AG04449 (cell line): ENCODE data around the gene CRYBB3.
"Not testable (repeated sequence)": the region's sequence is repeated elsewhere in the genome, so short reads cannot be mapped to it uniquely, and the experiment has no call there.

ENCODE experiments used
- CTCF ChIA-PET: fragments of 350-600 bp; formaldehyde crosslinking; extraction: SDS; loops from one replicate; lab custom pipeline; 2021; ENCODE audit warnings: antibody characterized with exemption; lab: Yijun Ruan, JAX
- POLR2A ChIA-PET: fragments of 400-600, 350-600 bp; formaldehyde crosslinking; extraction: SDS; loops from one replicate; lab custom pipeline; 2020; ENCODE audit warnings: antibody characterized with exemption, inconsistent platforms; lab: Yijun Ruan, JAX
- DNase-seq: peaks from one replicate; pipeline ENCODE4 v3.0.0-alpha.2; 2010; ENCODE audit warnings: low read depth, low spot score
- H3K4me3 ChIP-seq: 2 replicates; pipeline ENCODE4 v1.5.1; 2011; ENCODE audit warnings: low read depth, mild to moderate bottlenecking, control low read depth, low read length
- TF ChIP-seq, protein P1 (sequence below): IDR thresholded peaks from one replicate; pipeline ENCODE4 v1.5.1; 2011; ENCODE audit warnings: mild to moderate bottlenecking, moderate library complexity, low read length, control low read depth, inconsistent platforms; ENCODE audit not compliant: insufficient read depth; ENCODE audit errors: missing control alignments

Gene CRYBB3

DNA sequence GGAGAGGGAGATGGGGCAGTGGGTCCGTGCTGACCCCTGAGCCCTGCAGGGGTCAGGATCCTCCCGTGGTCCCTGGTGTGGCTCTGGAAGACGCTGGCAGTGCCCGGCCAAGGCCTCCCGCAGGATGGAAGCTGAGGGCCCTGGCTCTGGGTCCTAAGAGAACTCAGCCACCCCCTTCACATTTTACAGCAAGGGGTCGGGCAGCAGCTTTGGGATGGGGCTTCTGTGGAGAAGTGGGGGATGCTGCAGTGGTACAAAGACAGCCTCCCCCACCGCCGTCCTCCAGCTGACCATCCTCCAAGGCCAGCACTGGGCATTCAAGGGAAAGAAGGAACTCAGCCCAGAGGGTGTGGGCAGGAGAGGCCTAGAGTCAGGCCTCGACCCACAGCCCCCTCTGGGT is 21.8 kb upstream of the CRYBB3 start:
- ChIA-PET POLR2A (no interaction called here), CTCF (no interaction called here)
- TF ChIP-seq, protein P1, sequence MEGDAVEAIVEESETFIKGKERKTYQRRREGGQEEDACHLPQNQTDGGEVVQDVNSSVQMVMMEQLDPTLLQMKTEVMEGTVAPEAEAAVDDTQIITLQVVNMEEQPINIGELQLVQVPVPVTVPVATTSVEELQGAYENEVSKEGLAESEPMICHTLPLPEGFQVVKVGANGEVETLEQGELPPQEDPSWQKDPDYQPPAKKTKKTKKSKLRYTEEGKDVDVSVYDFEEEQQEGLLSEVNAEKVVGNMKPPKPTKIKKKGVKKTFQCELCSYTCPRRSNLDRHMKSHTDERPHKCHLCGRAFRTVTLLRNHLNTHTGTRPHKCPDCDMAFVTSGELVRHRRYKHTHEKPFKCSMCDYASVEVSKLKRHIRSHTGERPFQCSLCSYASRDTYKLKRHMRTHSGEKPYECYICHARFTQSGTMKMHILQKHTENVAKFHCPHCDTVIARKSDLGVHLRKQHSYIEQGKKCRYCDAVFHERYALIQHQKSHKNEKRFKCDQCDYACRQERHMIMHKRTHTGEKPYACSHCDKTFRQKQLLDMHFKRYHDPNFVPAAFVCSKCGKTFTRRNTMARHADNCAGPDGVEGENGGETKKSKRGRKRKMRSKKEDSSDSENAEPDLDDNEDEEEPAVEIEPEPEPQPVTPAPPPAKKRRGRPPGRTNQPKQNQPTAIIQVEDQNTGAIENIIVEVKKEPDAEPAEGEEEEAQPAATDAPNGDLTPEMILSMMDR: no peak
- DNase-seq: no peak
- no peak overlapping the region for H3K4me3 ChIP-seq

DNA sequence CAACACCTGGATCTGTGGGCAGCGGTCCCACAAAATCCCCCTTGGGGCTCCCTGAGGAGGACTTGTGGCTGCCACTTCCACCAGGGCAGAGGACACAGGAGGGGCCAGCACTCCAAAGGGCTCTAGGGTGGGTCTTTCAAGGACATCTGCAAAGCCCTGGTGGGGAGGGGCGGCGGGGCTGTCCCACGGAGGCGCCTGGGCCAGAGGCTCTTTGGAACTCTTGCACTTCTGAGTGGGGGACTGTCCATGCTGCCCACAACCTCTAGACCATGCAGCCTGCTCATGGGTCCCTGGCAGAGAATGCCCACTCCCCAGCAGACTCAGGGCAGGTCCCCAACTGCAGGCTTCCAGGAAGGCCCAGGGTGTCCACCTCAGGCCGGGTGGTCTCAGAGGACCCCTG is 21.3 kb upstream of the CRYBB3 start:
- CTCF ChIA-PET, DNase-seq, H3K4me3 ChIP-seq, POLR2A ChIA-PET: not testable (repeated sequence)

DNA sequence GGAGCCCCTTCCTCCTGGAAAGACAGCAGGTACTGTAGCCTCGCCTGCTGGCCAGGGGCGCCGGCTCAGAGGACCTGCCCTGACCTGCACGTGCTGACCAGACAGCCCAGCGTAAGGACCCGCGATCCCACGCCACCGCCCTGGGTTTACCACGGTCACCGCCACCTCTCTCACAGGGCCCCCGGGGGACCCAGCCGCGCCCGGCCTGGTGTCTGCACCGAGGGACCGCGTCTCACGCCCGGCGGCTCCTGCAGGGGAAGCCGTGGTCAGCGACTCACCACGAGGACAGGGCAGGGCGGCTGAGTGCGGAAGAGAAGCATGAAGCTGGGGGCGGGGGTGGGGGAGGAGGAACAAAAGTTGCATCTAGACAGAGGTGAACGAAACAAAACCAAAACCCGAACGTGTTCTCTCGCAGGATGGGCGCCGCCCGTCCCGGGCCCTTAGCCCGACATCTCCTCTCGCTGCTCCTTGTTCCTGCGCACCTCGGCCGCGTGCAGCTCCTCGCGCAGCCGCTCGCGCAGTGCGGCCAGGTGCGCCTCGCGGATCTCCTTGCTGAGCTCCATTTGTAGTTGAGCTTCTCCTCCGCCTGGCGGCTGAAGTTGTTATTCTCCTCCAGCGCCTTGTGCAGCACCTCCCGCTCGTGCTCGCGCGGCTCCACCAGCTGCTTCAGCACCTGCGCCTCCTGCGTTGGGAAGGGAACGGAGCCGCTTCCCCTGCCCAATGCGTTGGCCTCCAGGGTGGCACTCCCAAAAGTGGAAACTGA is 20.6 kb upstream of the CRYBB3 start:
- CTCF ChIA-PET: not testable (repeated sequence)

DNA sequence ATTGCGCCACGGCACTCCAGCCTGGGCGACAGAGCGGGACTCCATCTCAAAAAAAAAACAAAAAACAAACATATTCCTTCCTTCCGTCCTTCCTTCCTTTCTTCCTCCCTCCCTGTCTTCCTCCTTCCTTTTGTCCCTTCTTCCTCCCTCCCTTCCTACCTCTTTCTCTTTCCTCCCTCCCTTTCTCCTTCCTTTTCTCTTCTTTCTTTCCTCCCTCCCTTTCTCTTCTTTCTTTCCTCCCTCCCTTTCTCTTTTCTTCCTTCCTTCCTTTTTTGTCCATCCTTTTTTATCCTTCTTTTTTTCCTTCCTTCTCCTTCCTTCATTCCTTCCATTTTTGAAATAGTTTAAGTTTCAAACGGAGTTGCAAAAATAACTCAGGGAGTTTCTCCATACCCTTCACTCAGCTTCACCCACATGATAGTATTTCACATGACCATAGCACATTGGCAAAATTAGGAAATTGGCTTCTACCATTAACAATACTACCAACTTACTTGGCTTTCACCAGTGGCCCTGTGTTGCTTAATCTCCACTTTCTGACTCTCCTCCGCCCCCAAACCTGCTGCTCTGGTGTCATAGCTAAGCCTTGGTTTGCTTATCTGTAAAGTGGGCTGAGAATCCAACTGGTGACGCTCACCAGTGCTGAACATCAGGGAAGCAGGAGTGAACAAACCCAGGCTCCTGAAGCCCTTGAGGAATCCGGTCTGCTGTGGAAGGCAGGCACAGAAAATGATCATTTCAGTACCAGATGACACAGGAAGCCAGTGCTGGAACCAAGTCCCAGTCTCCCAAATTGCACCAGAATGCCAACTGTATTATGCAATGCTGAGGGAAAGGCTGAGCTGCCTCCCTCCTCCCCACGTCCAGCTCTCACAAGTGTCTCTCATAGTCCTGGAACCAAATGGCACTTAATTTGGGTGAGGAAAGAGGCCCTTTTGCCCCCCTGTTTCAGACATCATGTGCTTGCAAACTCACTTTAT is 17.2 kb upstream of the CRYBB3 start:
- DNase-seq: no peak
- ChIA-PET CTCF (interaction anchor here (1.7 kb wide), 1 partner anchor 20 kb away, joined by 4 read pairs; no protein-coding TSS in a partner anchor), POLR2A (no interaction called here)
- H3K4me3 ChIP-seq: no peak overlapping the region
- TF ChIP-seq, protein P1: no peak

More for the DNA sequence above, 20.6 kb upstream of the CRYBB3 start:
- DNase-seq, H3K4me3 ChIP-seq, POLR2A ChIA-PET: not testable (repeated sequence)

DNA sequence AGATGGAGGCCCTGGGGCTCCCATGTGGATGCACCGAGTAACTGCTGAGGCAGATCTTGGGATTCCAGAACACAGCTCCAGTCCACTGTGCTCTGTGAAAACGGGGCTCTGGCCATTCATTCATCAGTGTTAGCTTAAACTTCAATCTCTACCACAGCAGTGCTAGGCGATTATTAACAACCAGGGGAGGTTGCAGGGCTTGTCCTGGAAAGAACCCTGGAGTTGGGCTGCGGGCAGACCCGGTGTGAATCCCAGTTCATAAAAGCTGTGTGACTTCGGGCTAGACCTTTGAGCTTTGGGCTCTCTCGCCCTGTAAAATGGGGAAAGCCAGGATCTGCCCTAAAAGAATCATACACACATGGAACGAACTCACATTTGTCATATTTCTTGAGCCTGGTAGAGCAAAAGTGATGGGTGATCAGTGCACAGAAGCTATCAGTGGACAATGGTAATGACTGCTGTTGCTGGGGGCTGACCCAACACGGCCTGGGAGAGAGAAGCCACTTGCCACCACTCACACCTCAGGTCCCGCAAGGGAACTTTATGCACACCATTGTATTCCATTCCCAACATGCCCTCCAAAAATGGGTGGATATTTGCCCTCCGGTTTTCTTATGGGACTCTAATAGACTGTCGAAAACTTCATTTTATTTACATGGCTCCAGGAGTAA is 15.6 kb upstream of the CRYBB3 start:
- POLR2A ChIA-PET: no interaction called here
- TF ChIP-seq, protein P1: no peak
- CTCF ChIA-PET: no interaction called here
- DNase-seq: no peak
- H3K4me3 ChIP-seq: no peak overlapping the region

DNA sequence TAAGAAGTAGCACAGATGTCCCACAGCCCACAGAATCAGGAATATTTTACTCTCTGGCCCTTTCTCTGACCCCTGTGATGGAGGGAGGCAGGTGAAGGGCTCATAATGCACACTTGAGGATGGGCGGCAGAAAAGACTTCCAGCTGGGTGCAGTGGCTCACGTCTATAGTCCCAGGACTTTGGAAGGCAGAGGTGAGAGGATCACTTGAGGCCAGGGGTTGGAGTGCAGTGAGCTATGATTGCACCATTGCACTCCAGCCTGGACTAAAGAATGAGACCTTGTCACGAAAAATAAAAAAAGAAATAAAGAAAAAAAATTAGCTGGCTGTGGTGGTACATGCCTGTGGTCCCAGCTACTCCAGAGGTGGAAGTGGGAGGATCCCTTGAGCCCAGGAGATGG is 13.5 kb upstream of the CRYBB3 start:
- TF ChIP-seq, protein P1: no peak
- H3K4me3 ChIP-seq: no peak overlapping the region
- ChIA-PET POLR2A (no interaction called here), CTCF (interaction anchor here (0.6 to 1.1 kb wide), 2 partner anchors 16 to 684 kb away, joined by 3 to 5 read pairs; no protein-coding TSS in a partner anchor)
- DNase-seq: no peak
